Left kidney (tissue), 8 donors: ENCODE data around the gene IGFL2. TPM values are rescaled to one million over a fixed set of nuclear protein-coding genes. Genes with fewer than 3 reads are reported as not detected.
A peak's percentile ranks its signal among the peaks of the same experiment; 100 is the strongest.
"Not testable (repeated sequence)": the region's sequence is repeated elsewhere in the genome, so short reads cannot be mapped to it uniquely, and the experiment has no call there.

Experiments used
- DNase-seq: peaks from one replicate; pipeline ENCODE4 v3.0.0-alpha.2; 2013
- long read RNA-seq, 8 donors: transcript quantifications; one replicate each; lab custom pipeline, GENCODE V29; 2026
- polyA plus RNA-seq: library from polyadenylated mRNA; unstranded; fragments of 120-200 nt; gene quantifications from one replicate; pipeline ENCODE4 v1.2.1, GENCODE V29; 2013; ENCODE audit not compliant: insufficient read length

Gene IGFL2
- not detected for polyA plus RNA-seq
- long read RNA-seq, donor 1 = 0 reads
- long read RNA-seq, donor 2 = 0 reads
- long read RNA-seq, donor 3 = 0 reads
- long read RNA-seq, donor 4 = 0 reads
- long read RNA-seq, donor 5 = 0 reads
- long read RNA-seq, donor 6 = 0 reads
- long read RNA-seq, donor 7 = 0 reads
- long read RNA-seq, donor 8 = 0 reads

DNA sequence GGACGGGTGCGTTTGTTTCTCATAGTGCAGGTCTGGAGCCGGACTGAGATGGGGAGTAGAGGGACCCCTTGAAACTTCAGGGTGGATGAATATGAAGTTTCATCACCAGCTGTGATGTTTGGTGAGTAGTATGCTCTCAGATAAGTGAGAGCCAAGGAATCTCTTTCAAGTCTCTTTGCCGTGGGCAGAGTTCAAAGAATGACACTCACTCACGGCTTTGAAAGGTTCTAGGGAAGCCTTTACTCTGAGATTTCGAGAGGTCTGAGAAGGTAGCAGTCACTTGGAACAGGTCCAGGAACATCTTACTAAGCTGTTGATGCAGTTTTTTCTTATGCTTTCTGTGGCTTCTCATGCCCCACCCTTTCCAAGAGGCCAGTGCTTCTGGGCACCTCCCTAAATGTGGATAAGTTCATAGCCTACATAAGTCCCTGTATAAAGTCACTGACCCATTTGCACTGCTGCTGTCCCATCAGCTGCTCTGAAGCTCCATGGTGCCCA lies at the start of gene IGFL2:
Gene IGFL2 (plus strand): TSS at position 448 of the 498 bp plus-strand sequence. CDS start 41 bp downstream, at position 489.
- no peak for DNase-seq

GRCh38 chr19:46100344-46100743 lies 47.7 kb upstream of the IGFL2 start:
- DNase-seq = no peak

- DNase-seq = no peak
Observed at GRCh38 chr19:46101293-46101692, 46.7 kb upstream of the IGFL2 start.

DNA sequence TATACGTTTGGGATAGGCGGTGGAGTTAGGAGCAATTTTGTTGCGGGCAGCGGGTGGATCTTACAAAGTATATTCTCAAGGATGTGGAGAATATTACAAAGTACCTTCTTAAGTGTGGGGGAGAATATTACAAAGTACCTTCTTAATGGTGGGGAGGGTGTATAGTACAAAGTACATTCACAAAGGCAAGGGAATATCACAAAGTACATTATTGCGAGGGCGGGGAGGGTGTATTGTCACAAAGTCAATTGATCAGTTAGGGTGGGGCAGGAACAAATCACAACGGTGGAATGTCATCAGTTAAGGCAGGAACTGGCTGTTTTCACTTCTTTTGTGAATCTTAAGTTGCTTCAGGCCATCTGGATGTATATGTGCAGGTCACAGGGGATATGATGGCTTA lies 45.7 kb upstream of the IGFL2 start:
- DNase-seq = not testable (repeated sequence)

GRCh38 chr19:46107371-46107770 lies 40.7 kb upstream of the IGFL2 start:
- DNase-seq = no peak

- DNase-seq = no peak
Observed at GRCh38 chr19:46109876-46110275, 38.2 kb upstream of the IGFL2 start.

GRCh38 chr19:46111376-46111775 lies 36.7 kb upstream of the IGFL2 start:
- no peak for DNase-seq

DNA sequence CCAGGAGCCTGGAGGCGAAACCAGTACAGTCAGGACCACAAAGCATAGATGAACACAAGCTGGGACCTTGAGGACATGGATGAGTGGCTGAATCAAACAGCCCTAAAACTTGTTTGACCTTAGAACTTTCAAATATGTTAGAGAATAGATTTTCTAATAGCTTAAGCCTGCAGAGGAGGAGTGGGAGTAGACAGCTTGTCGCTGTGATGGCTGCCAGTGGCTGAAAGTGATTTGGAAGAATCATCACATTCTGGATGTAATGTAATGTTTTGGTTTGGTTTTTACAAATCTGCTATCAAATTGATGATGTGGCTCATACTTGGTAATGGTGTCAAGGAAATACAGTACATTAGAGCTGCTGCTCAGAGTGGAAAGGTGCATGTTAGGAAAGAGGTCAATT lies 35.5 kb upstream of the IGFL2 start:
- DNase-seq = no peak

DNA sequence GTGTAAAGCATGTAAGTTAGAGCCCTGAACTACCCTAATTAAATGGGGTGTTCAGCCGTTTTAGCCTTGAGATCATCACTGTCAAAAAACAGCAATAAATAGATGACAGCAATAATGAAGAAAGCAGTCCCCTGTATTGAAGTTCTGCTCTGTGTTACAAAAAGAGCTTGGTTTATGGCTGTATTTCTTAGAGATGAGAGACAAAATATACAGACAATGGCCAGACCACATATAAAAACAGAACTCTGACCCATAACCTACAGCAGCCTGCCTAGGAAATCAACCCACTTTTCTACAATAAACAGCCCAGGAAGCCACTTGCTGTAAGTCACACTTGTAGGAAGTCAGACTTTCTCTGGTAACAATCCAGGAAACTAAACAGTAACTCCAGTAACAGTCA lies 34.3 kb upstream of the IGFL2 start:
- DNase-seq = no peak

GRCh38 chr19:46115396-46116106 lies 32.5 kb upstream of the IGFL2 start:
- no peak for DNase-seq

DNA sequence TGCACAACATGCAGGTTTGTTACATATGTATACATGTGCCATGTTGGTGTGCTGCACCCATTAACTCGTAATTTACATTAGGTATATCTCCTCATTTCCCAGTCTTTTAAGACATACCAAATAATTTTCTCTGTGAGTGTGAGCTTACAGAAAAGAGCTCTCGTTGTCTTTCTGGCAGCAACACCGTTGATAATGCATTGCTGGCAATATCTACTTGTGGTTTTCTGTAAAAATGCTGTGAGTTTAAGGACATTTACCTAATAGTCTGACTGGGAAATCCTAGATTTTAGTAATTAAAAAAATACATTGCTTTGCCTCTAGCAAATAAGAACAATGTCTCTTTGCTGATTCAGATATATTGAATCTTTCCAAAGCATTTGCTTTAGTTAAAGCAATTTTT lies 31.9 kb upstream of the IGFL2 start:
- no peak for DNase-seq

- no peak for DNase-seq
Observed at GRCh38 chr19:46118136-46118535, 29.9 kb upstream of the IGFL2 start.

DNA sequence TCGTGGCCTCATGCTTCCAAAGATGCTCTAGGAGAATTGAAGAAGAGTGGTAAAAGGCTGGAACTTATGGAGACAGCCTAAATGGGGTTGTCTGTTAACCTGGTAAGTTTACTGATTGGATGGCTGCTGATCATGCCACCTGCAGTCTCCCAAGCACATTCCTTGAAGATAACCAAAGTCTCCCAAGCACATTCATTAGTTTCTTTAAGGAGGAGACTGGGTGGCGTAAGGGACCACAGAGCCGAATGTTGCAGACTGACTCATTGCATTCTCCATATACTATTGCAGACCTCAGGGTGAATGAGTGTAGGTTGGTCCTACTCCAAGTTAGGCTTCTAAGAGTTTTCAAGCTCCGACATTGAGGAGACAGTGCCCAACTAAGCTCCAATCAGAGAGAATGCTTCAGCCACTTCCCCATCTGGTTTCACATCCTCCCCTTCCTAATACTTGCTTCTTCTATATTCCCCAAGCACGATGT lies 23.4 kb upstream of the IGFL2 start, which contains the start of gene IGFL3:
Gene IGFL3 (minus strand): TSS at position 51 of the 478 bp plus-strand sequence. CDS start 39 bp downstream, at position 12.
- no peak for DNase-seq

GRCh38 chr19:46125447-46125846 lies 22.6 kb upstream of the IGFL2 start:
- no peak for DNase-seq

DNA sequence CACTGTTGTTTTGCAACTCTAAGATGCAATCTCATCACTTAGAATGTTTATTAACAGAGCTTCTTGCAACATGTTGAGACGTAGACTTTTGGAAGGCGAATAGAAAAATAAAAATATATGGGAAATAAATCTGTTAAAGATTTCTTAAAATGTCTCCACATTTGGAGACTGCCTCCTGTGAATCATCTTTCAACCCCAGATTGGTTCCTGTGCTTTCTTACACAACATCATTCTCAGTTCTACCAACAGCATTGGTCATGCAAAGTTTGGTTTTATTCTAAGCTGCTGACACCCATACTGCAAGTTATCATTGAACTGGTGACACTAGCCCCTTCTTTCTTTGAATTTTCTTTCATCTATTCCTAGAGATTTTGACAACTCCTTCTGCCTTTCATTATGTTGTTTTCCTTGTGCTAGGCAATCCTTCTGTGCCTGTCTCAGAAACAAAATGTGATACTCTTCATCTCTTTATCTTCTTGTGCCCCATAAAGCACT lies 21.9 kb upstream of the IGFL2 start:
- DNase-seq = no peak

DNA sequence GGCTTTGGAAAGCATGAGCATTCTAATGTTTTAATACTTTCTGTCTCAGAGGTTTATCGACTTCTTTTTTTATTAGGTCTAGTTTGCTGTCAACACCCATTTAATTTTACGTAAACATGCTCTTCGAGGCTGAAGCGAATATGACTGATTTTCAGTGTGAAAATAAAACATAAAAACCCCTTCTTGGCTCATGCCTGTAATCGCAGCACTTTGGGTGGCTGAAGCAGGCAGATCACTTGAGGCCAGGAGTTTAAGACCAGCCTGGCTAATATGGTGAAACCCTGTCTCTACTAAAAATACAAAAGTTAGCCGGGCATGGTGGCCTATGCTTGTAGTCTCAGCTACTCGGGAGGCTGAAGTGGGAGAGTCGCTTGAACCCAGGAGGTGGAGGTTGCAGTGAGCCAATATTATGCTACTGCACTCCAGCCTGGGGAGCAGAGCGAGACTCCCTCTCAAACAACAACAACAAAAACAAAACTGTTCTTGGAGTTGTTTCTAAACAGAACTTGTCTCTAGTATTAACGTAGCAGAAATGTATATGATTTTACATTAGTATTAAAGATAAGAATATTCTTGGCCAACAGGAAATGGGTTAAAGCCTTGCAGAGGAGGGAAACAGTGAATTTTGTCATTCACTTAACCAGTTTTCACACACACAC lies 16.4 kb upstream of the IGFL2 start:
- DNase-seq = no peak

- DNase-seq = no peak
Observed at GRCh38 chr19:46132508-46133100, 15.4 kb upstream of the IGFL2 start.

GRCh38 chr19:46133101-46133627 lies 14.9 kb upstream of the IGFL2 start:
- peak; percentile 52 for DNase-seq

GRCh38 chr19:46133777-46134241 lies 14.2 kb upstream of the IGFL2 start:
- no peak for DNase-seq

GRCh38 chr19:46134527-46134926 lies 13.5 kb upstream of the IGFL2 start:
- no peak for DNase-seq

- no peak for DNase-seq
Observed at GRCh38 chr19:46137915-46138473, 10.0 kb upstream of the IGFL2 start.

DNA sequence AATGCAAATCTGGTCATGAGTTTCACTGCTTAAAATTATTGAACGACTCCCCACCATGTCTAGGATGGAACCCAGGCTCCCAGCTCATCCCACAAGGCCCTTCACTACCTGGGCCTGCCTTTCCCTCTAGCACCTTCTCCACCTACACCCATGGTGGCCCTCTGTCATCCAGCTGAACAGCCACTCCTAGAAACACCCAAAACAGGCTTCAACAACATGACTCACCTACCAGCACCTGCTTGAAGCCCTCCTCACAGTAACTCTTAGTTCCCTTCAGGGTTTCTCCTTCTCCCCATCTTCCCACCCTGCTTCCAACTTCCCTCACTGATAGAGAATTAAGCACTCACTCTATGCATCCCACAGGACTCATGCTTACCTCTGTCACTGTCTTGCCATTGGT lies 6.6 kb upstream of the IGFL2 start:
- DNase-seq = no peak
